Ishikawa (cell line): ENCODE data around the gene SIGLEC12.

Experiments used
- CEBPB ChIP-seq: IDR thresholded peaks from 2 replicates; pipeline ENCODE4 v1.6.1; 2012
- CREB1 ChIP-seq: IDR thresholded peaks from 2 replicates; pipeline ENCODE4 v1.6.1; 2012; ENCODE audit warnings: low read depth
- EGR1 ChIP-seq: IDR thresholded peaks from 2 replicates; pipeline ENCODE4 v1.6.1; 2012
- EP300 ChIP-seq: IDR thresholded peaks from 2 replicates; pipeline ENCODE4 v1.6.1; 2012; ENCODE audit warnings: borderline replicate concordance
- FOXM1 ChIP-seq: IDR thresholded peaks from 2 replicates; pipeline ENCODE4 v1.6.1; 2012; ENCODE audit warnings: low read depth, borderline replicate concordance
- MAX ChIP-seq: IDR thresholded peaks from 2 replicates; pipeline ENCODE4 v1.6.1; 2012
- RAD21 ChIP-seq: IDR thresholded peaks from 2 replicates; pipeline ENCODE4 v1.6.1; 2012; ENCODE audit warnings: low read depth
- REST ChIP-seq: IDR thresholded peaks from 2 replicates; pipeline ENCODE4 v1.6.1; 2012; ENCODE audit warnings: low read depth, mild to moderate bottlenecking
- TAF1 ChIP-seq: IDR thresholded peaks from 2 replicates; pipeline ENCODE4 v1.6.1; 2012; ENCODE audit warnings: low read depth, mild to moderate bottlenecking
- TCF12 ChIP-seq: IDR thresholded peaks from 2 replicates; pipeline ENCODE4 v1.6.1; 2012; ENCODE audit warnings: low read depth
- TEAD4 ChIP-seq: IDR thresholded peaks from 2 replicates; pipeline ENCODE4 v1.6.1; 2012
- USF1 ChIP-seq: IDR thresholded peaks from 2 replicates; pipeline ENCODE4 v1.6.1; 2012
- YY1 ChIP-seq: IDR thresholded peaks from 2 replicates; pipeline ENCODE4 v1.6.1; 2012; ENCODE audit warnings: low read depth
- ZBTB7A ChIP-seq: IDR thresholded peaks from 2 replicates; pipeline ENCODE4 v1.6.1; 2012; ENCODE audit warnings: low read depth

GRCh38 chr19:51501594-51502263 is at the start of gene SIGLEC12:
- TF ChIP-seq ZBTB7A (no peak), YY1 (no peak), TAF1 (no peak), REST (no peak), MAX (no peak), FOXM1 (no peak), RAD21 (no peak), EP300 (no peak), CREB1 (no peak), TCF12 (no peak), TEAD4 (no peak), EGR1 (no peak), USF1 (no peak), CEBPB (no peak)
